Measurements from ENCODE around the gene CLSTN1.

GRCh38 chr1:9703165-9703509, 120.6 kb downstream of the CLSTN1 start:
- TF ChIP-seq CTCF (IDR thresholded peaks at IDR 0.05; ENCODE audit: insufficient read depth, low read length, poor library complexity, severe bottlenecking) (no peak), EZH2phosphoT487 (conservative IDR thresholded peaks at IDR 0.05; ENCODE audit: low read length) (no peak)
